ENCODE measurements around the gene SCFD2.

The SCFD2 gene

GRCh38 chr4:52874948-52875347 lies 490.9 kb downstream of the SCFD2 start:
- no peak overlapping the region for H3K4me3 ChIP-seq (replicated peaks; ENCODE audit: insufficient read depth, low read length)
- no peak overlapping the region for H3K27ac ChIP-seq (replicated peaks)
- no peak for DNase-seq (ENCODE audit: low read depth in 1 of 2, low spot score in 1 of 2)
- H3K27me3 ChIP-seq (ENCODE audit: insufficient read depth, poor library complexity, severe bottlenecking), result no peaks in the 10 kb centered on the region
- TF ChIP-seq SPI1 (IDR thresholded peaks at IDR 0.05; ENCODE audit: borderline replicate concordance, low read depth) (no peak), GABPA (IDR thresholded peaks at IDR 0.05; ENCODE audit: low read depth) (no peak), CTCF (IDR thresholded peaks at IDR 0.05; ENCODE audit: insufficient read depth, low read length) (no peak), POLR2AphosphoS5 (IDR thresholded peaks at IDR 0.05; ENCODE audit: low read depth) (no peak), REST (IDR thresholded peaks at IDR 0.05; ENCODE audit: insufficient replicate concordance, low read depth) (no peak)

- TF ChIP-seq POLR2AphosphoS5 (IDR thresholded peaks at IDR 0.05; ENCODE audit: low read depth), result no peak
- TF ChIP-seq CTCF (IDR thresholded peaks at IDR 0.05; ENCODE audit: insufficient read depth, low read length), result no peak
- no peak for TF ChIP-seq SPI1 (IDR thresholded peaks at IDR 0.05; ENCODE audit: borderline replicate concordance, low read depth)
- TF ChIP-seq REST (IDR thresholded peaks at IDR 0.05; ENCODE audit: insufficient replicate concordance, low read depth), result no peak
- TF ChIP-seq GABPA (IDR thresholded peaks at IDR 0.05; ENCODE audit: low read depth), result no peak
- Histone ChIP-seq H3K4me3 (replicated peaks; ENCODE audit: insufficient read depth, low read length) (no peak overlapping the region), H3K27ac (replicated peaks) (no peak overlapping the region), H3K27me3 (ENCODE audit: insufficient read depth, poor library complexity, severe bottlenecking) (no peaks in the 10 kb centered on the region)
- no peak for DNase-seq (ENCODE audit: low read depth in 1 of 2, low spot score in 1 of 2)
These were observed 492.0 kb downstream of the SCFD2 start for GRCh38 chr4:52873861-52874343.

- no peaks in the 10 kb centered on the region for H3K27me3 ChIP-seq (ENCODE audit: insufficient read depth, poor library complexity, severe bottlenecking)
- no peak overlapping the region for H3K27ac ChIP-seq (replicated peaks)
- TF ChIP-seq POLR2AphosphoS5 (IDR thresholded peaks at IDR 0.05; ENCODE audit: low read depth), result no peak
- H3K4me3 ChIP-seq (replicated peaks; ENCODE audit: insufficient read depth, low read length), result no peak overlapping the region
- no peak for DNase-seq (ENCODE audit: low read depth in 1 of 2, low spot score in 1 of 2)
These were observed 492.7 kb downstream of the SCFD2 start for GRCh38 chr4:52873191-52873590.

GRCh38 chr4:52870225-52870624 lies 495.6 kb downstream of the SCFD2 start:
- no peak for TF ChIP-seq REST (IDR thresholded peaks at IDR 0.05; ENCODE audit: insufficient replicate concordance, low read depth)
- TF ChIP-seq POLR2AphosphoS5 (IDR thresholded peaks at IDR 0.05; ENCODE audit: low read depth), result no peak
- TF ChIP-seq CTCF (IDR thresholded peaks at IDR 0.05; ENCODE audit: insufficient read depth, low read length), result no peak
- TF ChIP-seq GABPA (IDR thresholded peaks at IDR 0.05; ENCODE audit: low read depth), result no peak
- TF ChIP-seq SPI1 (IDR thresholded peaks at IDR 0.05; ENCODE audit: borderline replicate concordance, low read depth), result no peak
- no peak overlapping the region for H3K4me3 ChIP-seq (replicated peaks; ENCODE audit: insufficient read depth, low read length)
- H3K27me3 ChIP-seq (ENCODE audit: insufficient read depth, poor library complexity, severe bottlenecking), result no peaks in the 10 kb centered on the region
- no peak for DNase-seq (ENCODE audit: low read depth in 1 of 2, low spot score in 1 of 2)
- H3K27ac ChIP-seq (replicated peaks), result no peak overlapping the region

Measured in HL-60 (cell line).